ENCODE results near the gene TRIM51G.
"Not testable (repeated sequence)": the region's sequence is repeated elsewhere in the genome, so short reads cannot be mapped to it uniquely, and the experiment has no call there.

The TRIM51G gene, protein sequence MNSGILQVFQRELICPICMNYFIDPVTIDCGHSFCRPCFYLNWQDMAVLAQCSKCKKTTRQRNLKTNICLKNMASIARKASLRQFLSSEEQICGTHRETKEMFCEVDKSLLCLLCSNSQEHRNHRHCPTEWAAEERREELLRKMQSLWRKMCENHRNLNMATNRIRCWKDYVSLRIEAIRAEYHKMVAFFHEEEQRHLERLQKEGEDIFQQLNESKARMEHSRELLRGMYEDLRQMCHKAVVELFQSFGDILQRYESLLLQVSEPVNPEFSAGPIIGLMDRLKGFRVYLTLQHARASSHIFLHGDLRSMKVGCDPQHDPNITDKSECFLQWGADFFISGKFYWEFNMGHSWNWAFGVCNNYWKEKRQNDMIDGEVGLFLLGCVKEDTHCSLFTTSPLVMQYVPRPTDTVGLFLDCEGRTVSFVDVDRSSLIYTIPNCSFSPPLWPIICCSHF

GRCh38 chr11:48983785-48984184 is at the start of gene TRIM51G:
TRIM51G (minus strand) TSS chr11:48983885; CDS start chr11:48981695, 2,190 bp downstream.
- DNase-seq (ENCODE audit: low read depth) = not testable (repeated sequence)

DNA sequence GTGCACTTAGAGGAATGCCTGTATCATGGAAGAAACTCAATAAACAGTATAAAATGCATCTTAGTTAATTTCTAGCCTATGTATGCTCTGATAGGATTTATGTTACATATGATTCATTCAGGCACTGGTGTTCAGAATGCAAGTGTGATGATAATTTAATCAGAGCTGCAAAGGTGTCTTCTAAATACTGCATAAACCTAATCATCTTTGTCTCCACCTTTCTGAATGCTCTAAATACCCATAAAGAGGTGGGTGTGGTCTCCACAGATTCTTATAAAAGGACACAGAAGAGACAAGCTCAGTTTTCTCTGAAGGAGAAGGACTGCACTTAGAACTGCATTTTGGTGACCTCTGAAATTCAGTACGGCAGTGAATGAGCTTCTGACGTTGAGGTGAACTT is 44.8 kb upstream of the TRIM51G start, which contains the start of gene TRIM49B:
Gene TRIM49B (plus strand): TSS at position 301 of the 400 bp plus-strand sequence. CDS start 2,777 bp downstream, outside the sequence.
- not testable (repeated sequence) for DNase-seq (ENCODE audit: low read depth)

- not testable (repeated sequence) for DNase-seq (ENCODE audit: low read depth)
Observed at GRCh38 chr11:48968592-48968991, 15.1 kb downstream of the TRIM51G start.

GRCh38 chr11:48955315-48956049 is 28.2 kb downstream of the TRIM51G start:
- DNase-seq (ENCODE audit: low read depth) = not testable (repeated sequence)

GRCh38 chr11:48945796-48946195 is 37.9 kb downstream of the TRIM51G start:
- not testable (repeated sequence) for DNase-seq (ENCODE audit: low read depth)
